Ovary (tissue), 3 donors: ENCODE results near the gene CDC6.

Experiments
- CTCF ChIP-seq, 3 donors: fragments of 450-650 bp in 2 of 3; fragments of 200-600 bp in 1 of 3; IDR thresholded peaks; one replicate each; pipeline versions ENCODE4 v1.5.1 to v1.8.0; 2016 to 2022; ENCODE audit warnings: antibody characterized with exemption in 3 of 3, mild to moderate bottlenecking in 1 of 3
- EP300 ChIP-seq: sonication (generic); formaldehyde crosslinking; IDR thresholded peaks from one replicate; pipeline ENCODE4 v1.6.1; 2017; ENCODE audit warnings: antibody characterized with exemption
- donor health status: DM: no; HTN: no; CAD: no.

- TF ChIP-seq CTCF (IDR thresholded peaks at IDR 0.05) (peak; percentile 61 to 82 (median 78)), EP300 (no peak)
Observed at GRCh38 chr17:40303009-40303657, 15.5 kb downstream of the CDC6 start.
